K562 (cell line): ENCODE measurements around the gene TGOLN2. TPM values are rescaled to one million over a fixed set of nuclear protein-coding genes. Genes with fewer than 3 reads are reported as not detected.

Experiments
- ARID1B ChIP-seq: fragments of 450-650 bp; IDR thresholded peaks from 2 replicates; pipeline ENCODE4 v1.6.1; 2016; ENCODE audit warnings: antibody characterized with exemption, mild to moderate bottlenecking, inconsistent platforms
- CXXC5 ChIP-seq: fragments of 250-450 bp; sonication (Bioruptor Pico); IDR thresholded peaks from 2 replicates; pipeline ENCODE4 v1.8.0; 2022; ENCODE audit warnings: inconsistent platforms, mild to moderate bottlenecking, moderate library complexity
- ELF2 ChIP-seq: fragments of 250-450 bp; sonication (Bioruptor Pico); IDR thresholded peaks from 2 replicates; pipeline ENCODE4 v1.5.0; 2021; ENCODE audit warnings: mild to moderate bottlenecking
- EP300 ChIP-seq: IDR thresholded peaks from 2 replicates; pipeline ENCODE4 v1.6.1; 2012; ENCODE audit warnings: low read length, improper control_type of control experiment
- EP400 ChIP-seq: fragments of 450-650 bp; IDR thresholded peaks from 2 replicates; pipeline ENCODE4 v1.6.1; 2017; ENCODE audit warnings: antibody characterized with exemption, mild to moderate bottlenecking, moderate library complexity
- NCOR1 ChIP-seq: fragments of 450-650 bp; IDR thresholded peaks from 2 replicates; pipeline ENCODE4 v1.6.1; 2016; ENCODE audit warnings: mild to moderate bottlenecking, moderate library complexity
- NFXL1 ChIP-seq: fragments of 450-650 bp; formaldehyde crosslinking; IDR thresholded peaks from 2 replicates; pipeline ENCODE4 v1.4.0; 2021; ENCODE audit warnings: mild to moderate bottlenecking
- NR4A1 ChIP-seq, 2 experiments: fragments of 250-450 bp in 1 of 2; fragments of 450-650 bp in 1 of 2; sonication (Bioruptor Pico) in 1 of 2; IDR thresholded peaks; 2 replicates each; pipeline versions ENCODE4 v1.4.0 to v1.6.1; 2016 to 2020; ENCODE audit warnings: mild to moderate bottlenecking in 2 of 2, missing compliant biosample characterization in 1 of 2, missing genetic modification characterization in 1 of 2, moderate library complexity in 1 of 2
- STAT5A ChIP-seq: IDR thresholded peaks from 2 replicates; pipeline ENCODE4 v1.6.1; 2012; ENCODE audit warnings: low read length, inconsistent platforms, borderline replicate concordance
- UBTF ChIP-seq, 2 experiments: IDR thresholded peaks; 2 replicates each; pipeline ENCODE4 v1.6.1; 2012; ENCODE audit warnings: improper control_type of control experiment in 2 of 2, low read depth in 2 of 2, low read length in 2 of 2, borderline replicate concordance in 1 of 2
- ZNF263 ChIP-seq: sonication (generic); formaldehyde crosslinking; IDR thresholded peaks from 2 replicates; pipeline ENCODE4 v1.8.0; 2022; ENCODE audit warnings: mild to moderate bottlenecking, missing genetic modification reagents, borderline replicate concordance
- polyA plus RNA-seq, 8 experiments: library from polyadenylated mRNA; depleted of rRNA in 4 of 8; stranded (reverse) in 5 of 8; unstranded in 3 of 8; fragments of >200 nt; fragmentation: Nextera tagmentation in 2 of 8; fragmentation: Illumina TruSeq in 1 of 8; extraction: Ambion mirVana in 2 of 8; extraction: Trizol in 1 of 8; gene quantifications; 2 replicates each; pipeline versions ENCODE4 v1.2.1 to v1.2.3, GENCODE V29; 2011 to 2014; ENCODE audit warnings: inconsistent platforms in 1 of 8, missing spikeins in 1 of 8
- total RNA-seq, 7 experiments: library from RNA; depleted of rRNA in 6 of 7; stranded (reverse); fragments of >200 nt in 6 of 7; fragmentation: Illumina TruSeq in 2 of 7; extraction: Trizol in 2 of 7; gene quantifications; 2 replicates each; pipeline versions ENCODE4 v1.2.1 to v1.2.3, GENCODE V29; 2011 to 2021; ENCODE audit warnings: low replicate concordance in 1 of 7
- TF ChIP-seq, protein P1 (sequence below), 2 experiments: fragments of 450-650 bp; conservative IDR thresholded peaks; 2 replicates each; pipeline ENCODE4 v1.6.1; 2017; ENCODE audit warnings: mild to moderate bottlenecking in 2 of 2, moderate library complexity in 2 of 2
- TF ChIP-seq, protein P2 (sequence below), 2 experiments: fragments of 450-650 bp in 1 of 2; sonication (generic) in 1 of 2; formaldehyde crosslinking; conservative IDR thresholded peaks; 2 replicates each; pipeline versions ENCODE4 v1.4.0 to v1.8.1; 2020 to 2022; ENCODE audit warnings: mild to moderate bottlenecking in 1 of 2, missing genetic modification reagents in 1 of 2
- TF ChIP-seq, protein P3 (sequence below): fragments of 450-650 bp; IDR thresholded peaks from 2 replicates; pipeline ENCODE4 v1.6.1; 2016

Gene TGOLN2
- total and polyA plus RNA-seq, 9 of the 15 experiments (the other 6 are each of a cell fraction or from before 2014, with no cell fraction given) = 13.0 to 66.5 (median 35.9) TPM

DNA sequence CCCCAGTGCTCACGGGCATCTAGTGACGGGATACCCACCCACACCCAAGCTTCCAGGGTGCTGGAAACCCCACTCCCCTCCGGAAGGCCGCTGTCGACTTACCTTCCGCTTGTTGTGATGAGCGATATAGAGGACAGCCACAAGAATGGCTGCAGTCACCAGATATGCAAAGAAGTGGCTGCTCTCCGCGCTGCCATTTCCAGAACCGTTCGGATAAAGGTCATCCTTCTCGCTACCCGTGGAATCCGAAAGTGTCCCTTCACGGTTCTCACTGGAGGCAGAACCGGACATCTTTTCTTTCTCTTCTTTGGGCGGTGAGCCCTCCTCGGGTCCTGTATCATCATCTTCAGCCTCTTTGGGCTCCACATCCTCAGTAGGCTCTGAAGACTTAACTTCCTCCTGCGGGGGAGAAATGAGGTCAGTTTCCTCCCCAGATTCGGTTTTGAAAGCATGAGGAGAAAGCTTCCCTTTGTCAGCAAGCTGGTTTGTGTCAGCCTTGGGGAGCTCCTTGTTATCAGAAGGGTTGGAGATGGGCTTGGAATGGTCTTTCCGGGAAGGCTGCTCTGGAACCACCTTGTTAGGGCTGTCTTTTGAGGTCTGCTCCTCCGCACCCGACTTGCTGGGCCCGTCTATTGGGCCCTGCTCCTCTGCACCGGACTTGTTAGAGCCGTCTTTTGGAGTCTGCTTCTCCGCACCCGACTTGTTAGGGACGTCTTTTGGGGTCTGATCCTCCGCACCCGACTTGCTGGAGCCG, 1.2 kb downstream of the TGOLN2 start (continued):
- TF ChIP-seq, protein P1, sequence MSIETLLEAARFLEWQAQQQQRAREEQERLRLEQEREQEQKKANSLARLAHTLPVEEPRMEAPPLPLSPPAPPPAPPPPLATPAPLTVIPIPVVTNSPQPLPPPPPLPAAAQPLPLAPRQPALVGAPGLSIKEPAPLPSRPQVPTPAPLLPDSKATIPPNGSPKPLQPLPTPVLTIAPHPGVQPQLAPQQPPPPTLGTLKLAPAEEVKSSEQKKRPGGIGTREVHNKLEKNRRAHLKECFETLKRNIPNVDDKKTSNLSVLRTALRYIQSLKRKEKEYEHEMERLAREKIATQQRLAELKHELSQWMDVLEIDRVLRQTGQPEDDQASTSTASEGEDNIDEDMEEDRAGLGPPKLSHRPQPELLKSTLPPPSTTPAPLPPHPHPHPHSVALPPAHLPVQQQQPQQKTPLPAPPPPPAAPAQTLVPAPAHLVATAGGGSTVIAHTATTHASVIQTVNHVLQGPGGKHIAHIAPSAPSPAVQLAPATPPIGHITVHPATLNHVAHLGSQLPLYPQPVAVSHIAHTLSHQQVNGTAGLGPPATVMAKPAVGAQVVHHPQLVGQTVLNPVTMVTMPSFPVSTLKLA (conservative IDR thresholded peaks at IDR 0.05) = peak in 1 of 2 experiments; percentile 39; a peak in 2 of 4 replicates
- TF ChIP-seq EP400 (peak; percentile 59), ZNF263 (CRISPR knock-in tag) (no peak), STAT5A (no peak; the same call in 1 of the 2 replicates), EP300 (peak; percentile 72), NCOR1 (peak; percentile 62), NFXL1 (no peak), UBTF (IDR thresholded peaks at IDR 0.05; ENCODE audit: borderline replicate concordance in 1 of 2, low read depth in 2 of 2, low read length in 2 of 2) (peak in 1 of 2 experiments; percentile 37; a peak in 2 of 4 replicates), NR4A1 (CRISPR knock-in tag; IDR thresholded peaks at IDR 0.05) (no peak), NR4A1 (tag; IDR thresholded peaks at IDR 0.05) (no peak), CXXC5 (CRISPR knock-in tag) (peak; percentile 47; the same call in 1 of the 2 replicates), ELF2 (no peak), ARID1B (peak; percentile 83)
- TF ChIP-seq, protein P2, sequence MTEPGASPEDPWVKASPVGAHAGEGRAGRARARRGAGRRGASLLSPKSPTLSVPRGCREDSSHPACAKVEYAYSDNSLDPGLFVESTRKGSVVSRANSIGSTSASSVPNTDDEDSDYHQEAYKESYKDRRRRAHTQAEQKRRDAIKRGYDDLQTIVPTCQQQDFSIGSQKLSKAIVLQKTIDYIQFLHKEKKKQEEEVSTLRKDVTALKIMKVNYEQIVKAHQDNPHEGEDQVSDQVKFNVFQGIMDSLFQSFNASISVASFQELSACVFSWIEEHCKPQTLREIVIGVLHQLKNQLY (CRISPR knock-in tag; conservative IDR thresholded peaks at IDR 0.05) = no peak
- TF ChIP-seq, protein P3, sequence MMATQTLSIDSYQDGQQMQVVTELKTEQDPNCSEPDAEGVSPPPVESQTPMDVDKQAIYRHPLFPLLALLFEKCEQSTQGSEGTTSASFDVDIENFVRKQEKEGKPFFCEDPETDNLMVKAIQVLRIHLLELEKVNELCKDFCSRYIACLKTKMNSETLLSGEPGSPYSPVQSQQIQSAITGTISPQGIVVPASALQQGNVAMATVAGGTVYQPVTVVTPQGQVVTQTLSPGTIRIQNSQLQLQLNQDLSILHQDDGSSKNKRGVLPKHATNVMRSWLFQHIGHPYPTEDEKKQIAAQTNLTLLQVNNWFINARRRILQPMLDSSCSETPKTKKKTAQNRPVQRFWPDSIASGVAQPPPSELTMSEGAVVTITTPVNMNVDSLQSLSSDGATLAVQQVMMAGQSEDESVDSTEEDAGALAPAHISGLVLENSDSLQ = peak; percentile 27; the same call in 1 of the 2 replicates
- TF ChIP-seq, all 486 proteins: peak for 53
